Stimulated activated effector memory CD8-positive, alpha-beta T cell treated with anti-CD3 and anti-CD28 coated beads, Interleukin-12 subunit alpha, Interleukin-12 subunit beta, amount 100 ng/mL, for 72 hours (primary cell): ENCODE data around the gene CCDC197.
A peak's percentile ranks its signal among the peaks of the same experiment; 100 is the strongest.

ENCODE experiments used
- ATAC-seq: fragments of 150-1000 bp; cut with Tn5 transposase; 2 replicates; pipeline ENCODE4 v1.10.0; 2021
- DNase-seq, 2 donors: peaks; one replicate each; pipeline ENCODE4 v3.0.0; 2021 to 2022; ENCODE audit warnings: low spot score in 2 of 2
- H3K27ac Mint-ChIP-seq: one replicate; pipeline ENCODE4 v1.8.0; 2022; ENCODE audit warnings: mild to moderate bottlenecking, mixed read lengths
- H3K36me3 Mint-ChIP-seq: one replicate; pipeline ENCODE4 v1.8.0; 2022; ENCODE audit warnings: mild to moderate bottlenecking, mixed read lengths
- H3K4me1 Mint-ChIP-seq: one replicate; pipeline ENCODE4 v1.8.0; 2022; ENCODE audit warnings: mixed read lengths
- H3K4me3 Mint-ChIP-seq: one replicate; pipeline ENCODE4 v1.8.0; 2022; ENCODE audit warnings: mild to moderate bottlenecking, mixed read lengths
- H3K9me3 Mint-ChIP-seq: one replicate; pipeline ENCODE4 v1.8.0; 2022; ENCODE audit warnings: mixed read lengths

The CCDC197 gene

DNA sequence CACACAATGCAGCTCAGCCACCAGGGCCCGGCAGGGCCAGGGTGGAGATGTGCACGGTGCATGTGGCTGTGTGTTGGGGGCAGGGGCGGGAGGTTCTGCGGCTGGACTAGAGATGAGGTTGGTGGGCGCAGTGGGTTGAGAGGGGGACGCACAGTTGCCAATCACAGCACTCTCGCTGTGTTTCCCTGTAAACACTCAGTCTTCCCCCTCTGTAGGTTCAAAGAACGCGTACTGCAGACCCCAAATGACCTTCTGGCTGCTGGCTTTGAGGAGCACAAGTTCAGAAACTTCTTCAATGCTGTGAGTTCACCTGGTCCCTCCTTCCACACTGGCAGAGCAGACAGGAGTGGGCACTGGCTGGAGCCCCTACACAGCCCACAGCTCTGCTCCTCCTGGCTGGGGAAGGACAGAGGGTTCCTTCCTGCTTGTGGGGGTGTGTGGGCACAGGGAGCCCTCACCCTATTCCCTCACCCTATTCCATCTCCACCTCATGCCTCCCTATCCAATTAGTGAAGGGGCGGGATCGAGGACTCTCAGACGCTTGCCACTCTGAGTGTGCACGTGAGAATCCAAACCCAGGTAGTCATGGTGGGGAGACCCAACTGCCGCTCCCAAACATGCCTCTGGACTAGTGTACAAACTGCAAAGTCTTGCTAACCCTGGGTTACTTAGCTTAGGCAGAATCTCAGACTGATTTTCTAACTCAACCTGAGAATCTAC lies 46.8 kb downstream of the CCDC197 start:
- no peaks in the 10 kb centered on the region for H3K9me3 Mint-ChIP-seq
- no peak for ATAC-seq
- peak overlapping the region; percentile 74 for H3K27ac Mint-ChIP-seq
- H3K36me3 Mint-ChIP-seq, result peaks cover 59% of the 10 kb centered on the region
- H3K4me3 Mint-ChIP-seq, result no peak overlapping the region
- DNase-seq, result no peak
- no peaks in the 10 kb centered on the region for H3K4me1 Mint-ChIP-seq

DNA sequence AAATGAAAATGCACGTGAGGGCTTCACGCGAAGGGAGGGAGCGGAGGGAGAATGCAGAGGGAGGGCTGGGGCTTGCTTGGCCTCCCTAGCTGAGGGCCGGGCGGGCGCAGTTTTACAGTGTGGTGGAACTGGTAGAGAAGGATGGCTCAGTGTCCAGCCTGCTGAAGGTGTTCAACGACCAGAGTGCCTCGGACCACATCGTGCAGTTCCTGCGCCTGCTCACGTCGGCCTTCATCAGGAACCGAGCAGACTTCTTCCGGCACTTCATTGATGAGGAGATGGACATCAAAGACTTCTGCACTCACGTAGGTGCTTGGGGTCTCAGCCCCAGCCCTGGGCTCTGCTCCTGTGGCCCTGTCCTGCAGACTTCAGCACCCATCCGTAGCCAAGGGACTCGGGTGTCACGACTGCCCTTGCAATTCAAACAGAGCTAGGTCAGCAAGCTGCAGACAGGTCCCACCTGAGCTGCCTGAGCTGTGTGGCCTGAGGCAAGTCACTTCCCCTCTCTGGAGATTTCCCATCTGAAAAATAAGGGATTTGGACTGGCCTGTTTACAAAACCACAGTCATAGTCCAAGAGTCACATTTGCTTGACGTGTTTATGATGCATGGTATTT lies 47.5 kb downstream of the CCDC197 start:
- H3K36me3 Mint-ChIP-seq, result peaks cover 66% of the 10 kb centered on the region

DNA sequence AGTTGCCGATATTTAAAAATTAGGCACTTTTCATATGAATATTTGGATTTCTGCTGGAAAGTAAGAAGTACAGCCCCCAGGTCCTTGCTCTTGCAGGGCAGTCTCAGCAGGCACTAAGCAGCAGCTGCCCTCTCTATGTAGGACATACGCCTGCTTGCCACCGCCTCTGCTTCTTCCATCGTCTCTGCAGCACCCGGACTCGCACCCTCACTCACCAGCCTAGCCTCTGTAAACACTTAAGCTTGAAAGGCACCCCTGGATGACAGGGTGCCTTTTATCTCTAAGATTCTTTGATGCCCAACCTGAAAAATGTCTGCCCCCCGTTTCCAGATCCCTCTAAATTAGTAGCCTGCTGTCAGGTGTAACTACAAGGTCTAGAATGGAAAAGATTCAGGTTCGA lies 48.0 kb downstream of the CCDC197 start:
- ATAC-seq (no peak), DNase-seq (no peak)
- Mint-ChIP-seq H3K4me1 (no peaks in the 10 kb centered on the region), H3K27ac (no peak overlapping the region), H3K4me3 (no peak overlapping the region), H3K36me3 (peaks cover 71% of the 10 kb centered on the region), H3K9me3 (no peaks in the 10 kb centered on the region)

More for the DNA sequence above, 47.5 kb downstream of the CCDC197 start:
- DNase-seq, result no peak
- H3K27ac Mint-ChIP-seq, result peak overlapping the region; percentile 74
- H3K9me3 Mint-ChIP-seq, result no peaks in the 10 kb centered on the region
- no peaks in the 10 kb centered on the region for H3K4me1 Mint-ChIP-seq
- ATAC-seq, result no peak
- no peak overlapping the region for H3K4me3 Mint-ChIP-seq

DNA sequence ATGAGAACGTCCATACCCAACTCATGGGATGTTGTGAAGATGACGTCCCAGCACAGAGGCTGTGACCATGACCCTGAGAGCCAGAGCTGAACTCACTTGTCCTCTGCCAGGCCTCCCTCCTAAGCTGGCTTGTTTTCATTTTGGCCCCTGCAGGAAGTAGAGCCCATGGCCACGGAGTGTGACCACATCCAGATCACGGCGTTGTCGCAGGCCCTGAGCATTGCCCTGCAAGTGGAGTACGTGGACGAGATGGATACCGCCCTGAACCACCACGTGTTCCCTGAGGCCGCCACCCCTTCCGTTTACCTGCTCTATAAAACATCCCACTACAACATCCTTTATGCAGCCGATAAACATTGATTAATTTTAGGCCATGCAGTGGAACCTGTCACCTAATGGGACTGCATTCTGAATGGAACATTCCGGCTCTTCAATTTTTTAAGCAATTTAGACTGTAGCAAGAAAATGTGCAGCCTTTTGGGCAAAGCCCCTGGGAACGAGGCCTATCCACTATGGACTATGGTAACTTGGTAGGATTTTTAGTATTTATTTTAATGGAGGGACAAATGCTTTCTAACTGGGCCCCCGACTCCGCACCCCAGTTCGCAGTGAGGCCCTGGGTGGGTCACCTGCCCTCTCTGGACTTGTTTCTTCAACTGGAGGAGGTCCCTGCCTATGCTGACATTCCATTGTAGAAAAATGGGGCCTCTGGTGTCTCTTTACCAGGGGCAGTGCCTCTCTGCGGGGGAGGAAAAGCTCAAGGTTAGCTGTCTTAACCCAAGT lies 48.7 kb downstream of the CCDC197 start:
- Mint-ChIP-seq H3K36me3 (peaks cover 77% of the 10 kb centered on the region), H3K4me3 (no peak overlapping the region)

DNA sequence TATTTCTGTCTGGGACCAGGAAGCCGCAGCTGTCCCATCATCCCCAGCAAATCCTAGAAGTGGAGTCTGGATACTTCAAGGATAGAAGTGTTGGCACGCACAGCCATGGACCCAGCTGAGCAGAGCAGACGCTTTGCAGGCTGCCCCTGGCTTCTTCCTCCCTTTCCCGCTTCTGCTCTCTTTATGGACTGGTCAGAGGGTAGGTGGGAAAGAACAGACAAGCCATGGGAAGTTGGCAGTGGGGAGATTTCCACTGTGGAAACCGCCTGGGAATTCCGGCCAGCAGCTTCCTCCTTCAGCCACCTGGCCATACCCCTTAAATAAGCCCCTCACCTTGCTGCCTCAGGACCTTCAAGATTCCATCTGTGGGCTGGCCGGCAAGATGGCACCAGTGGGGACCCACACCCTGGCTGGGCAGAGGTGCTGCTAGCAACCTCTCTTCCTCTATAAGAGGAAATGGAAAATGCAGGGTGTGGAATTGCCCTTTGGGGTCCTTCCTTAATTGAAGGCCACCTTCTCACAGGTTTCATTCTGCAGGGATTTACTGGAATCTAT lies 49.7 kb downstream of the CCDC197 start:
- H3K36me3 Mint-ChIP-seq, result peaks cover 88% of the 10 kb centered on the region
- DNase-seq, result no peak
- no peak for ATAC-seq
- H3K9me3 Mint-ChIP-seq, result no peaks in the 10 kb centered on the region
- no peak overlapping the region for H3K27ac Mint-ChIP-seq
- no peak overlapping the region for H3K4me3 Mint-ChIP-seq
- H3K4me1 Mint-ChIP-seq, result no peaks in the 10 kb centered on the region

More for the DNA sequence above, 48.7 kb downstream of the CCDC197 start:
- ATAC-seq (no peak), DNase-seq (no peak)
- Mint-ChIP-seq H3K4me1 (no peaks in the 10 kb centered on the region), H3K9me3 (no peaks in the 10 kb centered on the region), H3K27ac (peak overlapping the region; percentile 20)

DNA sequence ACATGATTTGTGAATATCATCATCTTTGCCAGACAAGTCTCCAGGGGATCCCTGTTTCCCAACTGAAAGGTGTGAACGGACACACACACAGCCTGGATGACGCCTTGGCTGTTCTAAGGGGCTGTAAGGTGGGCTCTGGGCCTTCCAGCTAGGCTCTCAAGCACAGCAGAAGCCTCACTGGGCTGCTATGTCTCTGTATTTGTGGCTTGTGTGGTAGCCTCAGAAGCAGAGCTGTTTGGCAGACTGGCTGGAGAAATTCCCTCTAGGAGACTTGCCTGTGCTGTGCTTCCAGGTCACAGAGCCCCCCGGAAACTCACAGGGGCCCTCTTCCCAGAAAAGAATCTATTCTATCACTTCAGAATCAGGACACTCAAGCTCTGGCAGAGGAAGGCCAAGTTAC lies 50.5 kb downstream of the CCDC197 start:
- H3K27ac Mint-ChIP-seq, result no peak overlapping the region
- H3K9me3 Mint-ChIP-seq, result no peaks in the 10 kb centered on the region
- no peak for DNase-seq
- peaks cover 96% of the 10 kb centered on the region for H3K36me3 Mint-ChIP-seq
- H3K4me3 Mint-ChIP-seq, result no peak overlapping the region
- no peak for ATAC-seq
- H3K4me1 Mint-ChIP-seq, result peaks cover 7% of the 10 kb centered on the region

DNA sequence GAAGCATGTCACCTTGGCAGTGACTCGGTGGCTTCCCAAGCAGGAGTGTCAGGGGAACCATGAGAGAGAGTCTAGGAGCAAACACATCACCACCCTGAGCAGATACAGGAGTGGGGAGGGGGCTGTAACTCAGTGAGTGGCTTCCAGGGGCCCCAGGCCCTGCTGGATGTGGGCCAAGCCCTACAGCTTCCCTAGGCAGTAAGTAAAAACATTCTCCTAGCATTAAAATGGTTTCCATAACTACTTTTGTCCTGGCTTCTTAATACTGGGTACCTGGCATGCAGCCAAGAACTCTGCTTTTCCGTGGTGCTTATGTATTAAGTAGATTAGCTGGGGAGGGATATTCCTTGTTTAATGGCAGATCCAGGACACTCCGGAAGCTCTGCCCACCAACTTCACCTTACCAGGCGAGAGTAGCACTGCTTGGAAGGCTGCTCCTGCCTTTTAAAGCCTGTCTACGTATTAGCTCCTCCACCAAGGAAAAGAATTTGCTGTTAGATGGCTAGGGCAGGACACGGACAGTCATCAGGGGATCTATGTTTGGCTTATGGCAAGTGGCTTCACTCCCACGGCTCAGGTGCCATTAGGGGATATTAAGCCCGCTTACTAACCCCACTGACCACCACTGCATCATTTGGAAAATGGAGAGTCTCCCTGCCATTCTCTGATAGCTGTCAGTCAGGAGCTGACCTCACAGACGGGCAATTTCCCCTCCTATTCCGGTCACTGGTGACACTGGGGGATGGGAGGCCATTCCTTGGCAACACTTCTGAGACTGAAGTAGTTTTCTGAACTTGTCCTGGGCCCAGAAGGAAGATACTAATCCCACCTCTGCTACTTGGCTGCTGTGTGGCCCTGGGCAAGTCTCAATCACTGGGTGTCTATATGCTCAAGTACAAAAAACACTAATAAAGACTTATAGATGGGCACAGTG lies 51.9 kb downstream of the CCDC197 start:
- DNase-seq (no peak), ATAC-seq (no peak)
- Mint-ChIP-seq H3K4me1 (peaks cover 11% of the 10 kb centered on the region), H3K9me3 (no peaks in the 10 kb centered on the region), H3K4me3 (no peak overlapping the region), H3K36me3 (peaks cover 99% of the 10 kb centered on the region), H3K27ac (peak overlapping the region; percentile 5)

DNA sequence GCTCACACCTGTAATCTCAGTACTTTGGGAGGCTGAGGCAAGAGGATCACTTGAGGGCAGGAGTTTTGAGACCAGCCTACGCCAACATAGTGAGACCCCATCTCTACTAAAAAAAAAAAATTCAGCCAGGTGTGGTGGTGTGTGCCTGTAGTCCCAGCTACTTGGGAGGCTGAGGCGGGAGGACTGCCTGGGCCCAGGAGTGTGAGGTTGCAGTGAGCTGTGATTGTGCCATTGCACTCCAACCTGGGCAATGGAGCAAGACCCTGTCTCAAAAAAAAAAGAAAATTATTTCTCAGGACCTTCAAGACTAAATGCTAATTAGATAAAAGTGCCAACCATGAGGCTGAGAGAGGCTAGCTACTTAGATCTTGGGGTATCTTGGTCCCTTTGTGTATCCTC lies 52.5 kb downstream of the CCDC197 start:
- peaks cover 100% of the 10 kb centered on the region for H3K36me3 Mint-ChIP-seq

DNA sequence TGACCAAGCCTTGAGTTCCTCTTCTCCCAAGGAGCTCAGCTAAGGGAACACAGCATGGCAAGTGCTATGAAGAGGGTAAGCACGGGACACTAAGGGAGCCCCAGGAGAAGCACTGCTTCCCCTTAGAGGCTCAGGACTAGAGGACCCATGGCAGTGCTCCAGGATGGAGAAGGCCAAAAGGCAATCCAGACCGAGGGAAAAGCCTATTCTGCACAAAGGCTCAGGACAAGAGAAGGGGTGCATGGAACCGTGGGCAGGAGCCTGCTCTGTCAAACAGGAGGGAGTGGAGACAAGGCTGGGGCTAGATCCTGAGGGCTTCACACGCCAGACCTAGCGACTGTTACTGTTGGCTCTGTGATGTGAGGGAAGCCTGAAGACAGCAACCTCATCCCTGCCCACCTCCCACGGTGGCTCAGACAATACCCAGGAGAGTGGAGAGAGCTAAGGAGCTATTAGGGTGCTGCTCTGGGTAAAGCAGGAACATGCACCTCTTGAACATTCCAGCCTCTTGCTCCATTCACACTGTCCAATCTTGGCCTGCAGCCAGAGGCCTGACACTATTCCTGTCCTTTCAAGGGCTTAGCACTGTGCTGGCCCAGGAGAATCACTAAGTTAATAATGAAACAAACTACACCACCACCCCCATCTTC lies 53.3 kb downstream of the CCDC197 start:
- no peaks in the 10 kb centered on the region for H3K9me3 Mint-ChIP-seq
- no peak for ATAC-seq
- DNase-seq, result no peak
- peaks cover 100% of the 10 kb centered on the region for H3K36me3 Mint-ChIP-seq
- H3K4me1 Mint-ChIP-seq, result peaks cover 25% of the 10 kb centered on the region
- no peak overlapping the region for H3K4me3 Mint-ChIP-seq
- H3K27ac Mint-ChIP-seq, result peak overlapping the region; percentile 79

More for the DNA sequence above, 52.5 kb downstream of the CCDC197 start:
- ATAC-seq, result no peak
- Mint-ChIP-seq H3K4me3 (no peak overlapping the region), H3K9me3 (no peaks in the 10 kb centered on the region), H3K4me1 (peaks cover 18% of the 10 kb centered on the region), H3K27ac (peak overlapping the region; percentile 5)
- no peak for DNase-seq

DNA sequence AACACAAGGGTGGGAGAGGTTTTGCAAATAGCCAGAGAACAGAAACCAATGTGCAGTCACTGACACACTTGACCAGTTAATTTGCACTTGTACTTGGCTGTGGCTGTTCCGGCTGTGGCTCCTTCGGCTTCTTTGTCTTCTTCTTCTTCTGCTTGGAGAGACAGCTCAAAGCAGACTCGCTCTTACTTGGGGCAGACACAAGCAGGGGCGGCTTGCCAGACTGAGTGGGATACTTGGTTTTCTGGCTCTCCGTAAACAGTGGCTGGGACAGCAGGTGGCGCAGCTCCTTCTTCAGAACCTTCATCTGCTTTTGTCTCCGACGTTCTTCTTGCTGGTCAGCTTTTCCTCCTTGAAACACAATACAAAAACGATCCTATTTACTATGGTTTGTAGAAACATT lies 54.0 kb downstream of the CCDC197 start:
- ATAC-seq (no peak), DNase-seq (no peak)
- peaks cover 33% of the 10 kb centered on the region for H3K4me1 Mint-ChIP-seq
- H3K36me3 Mint-ChIP-seq, result peaks cover 100% of the 10 kb centered on the region
- H3K27ac Mint-ChIP-seq, result peak overlapping the region; percentile 79
- H3K9me3 Mint-ChIP-seq, result no peaks in the 10 kb centered on the region
- no peak overlapping the region for H3K4me3 Mint-ChIP-seq

DNA sequence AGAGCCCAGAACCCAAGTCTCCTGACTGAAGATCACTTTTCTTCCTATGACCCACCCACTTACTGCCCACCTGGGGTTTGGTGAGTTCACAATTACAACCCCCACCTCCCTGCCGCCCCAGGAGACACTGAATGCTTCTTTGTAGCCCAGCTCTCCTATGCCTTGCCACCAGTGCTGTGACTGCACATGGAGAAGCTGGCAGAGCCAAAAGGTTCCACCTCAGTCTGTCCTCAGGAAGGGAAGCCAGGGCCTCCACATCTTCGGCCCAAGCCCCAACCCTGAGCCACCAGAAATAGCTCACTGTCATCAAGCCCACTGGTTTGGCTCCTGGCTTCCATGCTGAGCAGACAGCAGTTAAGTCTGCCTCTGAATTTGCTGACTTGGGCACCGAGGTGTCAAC lies 54.7 kb downstream of the CCDC197 start:
- peak overlapping the region; percentile 79 for H3K27ac Mint-ChIP-seq
- H3K4me1 Mint-ChIP-seq, result peaks cover 40% of the 10 kb centered on the region

DNA sequence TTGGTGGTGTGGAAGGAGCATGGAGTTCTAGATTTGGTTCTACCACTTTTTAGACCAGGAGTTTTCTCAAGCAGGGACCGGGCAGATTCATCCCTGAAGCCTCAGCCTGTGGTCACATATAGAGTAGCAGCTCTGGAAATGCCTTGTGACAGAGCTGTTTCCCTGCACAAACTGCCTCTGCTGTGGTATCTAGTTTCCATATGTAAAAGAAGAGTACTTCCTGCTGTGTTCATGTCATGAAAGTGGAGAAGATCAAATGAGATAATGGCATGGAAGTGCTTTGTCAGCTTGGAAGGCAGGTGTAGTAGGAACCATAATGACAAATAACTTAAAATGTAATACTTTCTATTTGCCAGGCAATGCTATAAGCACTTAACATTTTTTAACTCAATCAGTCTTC lies 55.1 kb downstream of the CCDC197 start:
- DNase-seq, result no peak
- no peak overlapping the region for H3K4me3 Mint-ChIP-seq
- H3K4me1 Mint-ChIP-seq, result peaks cover 44% of the 10 kb centered on the region

More for the DNA sequence above, 54.7 kb downstream of the CCDC197 start:
- Mint-ChIP-seq H3K4me3 (no peak overlapping the region), H3K36me3 (peaks cover 100% of the 10 kb centered on the region), H3K9me3 (no peaks in the 10 kb centered on the region)
- ATAC-seq (no peak), DNase-seq (no peak)

DNA sequence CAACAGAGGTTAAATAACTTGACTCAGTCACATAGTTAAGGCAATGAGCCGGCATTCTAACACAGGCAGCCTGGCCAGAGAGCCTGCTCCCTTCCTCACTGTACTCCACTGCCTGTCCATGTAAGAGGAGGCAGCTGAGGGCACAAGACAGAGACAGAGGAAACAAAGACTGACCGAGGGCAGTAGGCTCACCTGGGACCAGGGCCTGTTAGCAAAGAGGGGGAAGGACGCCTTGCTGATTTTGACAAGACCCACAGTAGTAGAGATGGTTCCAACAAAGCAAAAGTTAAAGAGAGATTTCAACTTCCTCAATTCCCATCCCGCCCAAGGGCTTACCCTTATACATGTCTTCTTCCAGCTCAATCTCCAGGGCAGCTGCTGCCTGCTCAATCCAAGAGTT lies 55.6 kb downstream of the CCDC197 start:
- H3K27ac Mint-ChIP-seq, result peak overlapping the region; percentile 79
- ATAC-seq (no peak), DNase-seq (no peak)
- no peaks in the 10 kb centered on the region for H3K9me3 Mint-ChIP-seq
- no peak overlapping the region for H3K4me3 Mint-ChIP-seq
- H3K36me3 Mint-ChIP-seq, result peaks cover 100% of the 10 kb centered on the region
- peaks cover 48% of the 10 kb centered on the region for H3K4me1 Mint-ChIP-seq

More for the DNA sequence above, 55.1 kb downstream of the CCDC197 start:
- Mint-ChIP-seq H3K9me3 (no peaks in the 10 kb centered on the region), H3K36me3 (peaks cover 100% of the 10 kb centered on the region), H3K27ac (peak overlapping the region; percentile 79)
- ATAC-seq, result no peak

DNA sequence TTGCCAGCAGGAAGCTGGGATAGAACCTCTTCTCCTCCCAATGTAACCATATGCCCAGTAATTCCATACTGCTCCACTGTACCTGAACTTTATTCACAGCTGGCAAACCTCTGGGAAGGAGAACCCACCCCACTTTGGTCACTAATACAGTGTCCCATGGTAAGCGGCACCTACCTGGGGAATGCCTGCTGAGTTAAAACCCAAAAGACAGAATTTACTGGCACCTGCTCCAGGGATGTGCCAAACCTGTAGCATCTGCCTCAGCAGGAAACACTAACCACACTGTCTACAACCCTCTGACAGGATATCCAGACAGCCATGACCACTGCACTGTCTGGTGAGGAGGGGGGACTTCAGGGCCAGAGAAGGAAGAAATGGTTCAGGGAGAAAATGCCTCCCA lies 57.3 kb downstream of the CCDC197 start:
- Mint-ChIP-seq H3K4me1 (peaks cover 63% of the 10 kb centered on the region), H3K36me3 (peaks cover 100% of the 10 kb centered on the region)
- no peak for ATAC-seq

More for the DNA sequence above, 57.3 kb downstream of the CCDC197 start:
- Mint-ChIP-seq H3K27ac (peak overlapping the region; percentile 90), H3K9me3 (no peaks in the 10 kb centered on the region), H3K4me3 (no peak overlapping the region)
- no peak for DNase-seq
